Panc1 (cell line): Measurements from ENCODE around the gene THRSP. TPM values are rescaled to one million over a fixed set of nuclear protein-coding genes. Genes with fewer than 3 reads are reported as not detected.

Source experiments
- ATAC-seq: fragments of 200-7000 bp; cut with Tn5 transposase; 2 replicates; pipeline ENCODE4 v1.9.1; 2020; ENCODE audit warnings: mild to moderate bottlenecking, moderate library complexity
- BruUV-seq: library from RNA; stranded (reverse); fragments of 400-500 nt; replicated peaks from 2 replicates; lab custom pipeline; 2021; lab: Mats Ljungman, UMichigan
- CTCF ChIA-PET: fragments of 300-600 bp; sonication (Branson Sonifier 250); formaldehyde crosslinking; loops from one replicate; lab custom pipeline; 2022; ENCODE audit warnings: antibody characterized with exemption; lab: Charles Lee
- POLR2A ChIA-PET: fragments of 300-600 bp; sonication (Branson Sonifier 250); formaldehyde crosslinking; loops from one replicate; lab custom pipeline; 2022; ENCODE audit warnings: antibody characterized with exemption; lab: Charles Lee
- DNase-seq: peaks from one replicate; pipeline ENCODE4 v3.0.0-alpha.2; 2010; ENCODE audit warnings: low read depth, low spot score
- H3K27ac ChIP-seq: 2 replicates; pipeline ENCODE4 v1.5.1; 2011; ENCODE audit warnings: mild to moderate bottlenecking, low read length, inconsistent platforms
- H3K27me3 ChIP-seq: fragments of 200-500 bp; sonication (Bioruptor generic); 2 replicates; pipeline ENCODE4 v1.6.0; 2014; ENCODE audit warnings: low read length, inconsistent platforms; ENCODE audit not compliant: control insufficient read depth, insufficient read depth
- H3K36me3 ChIP-seq: fragments of 200-500 bp; sonication (Bioruptor generic); 2 replicates; pipeline ENCODE4 v1.5.1; 2014; ENCODE audit warnings: inconsistent platforms, mild to moderate bottlenecking, low read length, moderate library complexity; ENCODE audit not compliant: control insufficient read depth, insufficient read depth
- H3K4me1 ChIP-seq: 2 replicates; pipeline ENCODE4 v1.5.1; 2011; ENCODE audit warnings: inconsistent platforms, mild to moderate bottlenecking, low read length, moderate library complexity; ENCODE audit not compliant: control insufficient read depth, insufficient read depth
- H3K4me3 ChIP-seq, 2 experiments: 2 replicates each; pipeline ENCODE4 v1.5.1; 2011 to 2012; ENCODE audit warnings: low read depth in 2 of 2, low read length in 2 of 2, mild to moderate bottlenecking in 2 of 2, inconsistent platforms in 1 of 2, moderate library complexity in 1 of 2
- H3K9me3 ChIP-seq: fragments of 200-500 bp; sonication (Bioruptor generic); 2 replicates; pipeline ENCODE4 v1.5.1; 2014; ENCODE audit warnings: low read depth, mild to moderate bottlenecking, inconsistent platforms, low read length, moderate library complexity; ENCODE audit not compliant: control insufficient read depth, insufficient read depth
- POLR2AphosphoS5 ChIP-seq: IDR thresholded peaks from 2 replicates; pipeline ENCODE4 v1.6.1; 2012; ENCODE audit warnings: mild to moderate bottlenecking, low read depth, low read length, moderate library complexity
- SIN3A ChIP-seq: IDR thresholded peaks from 2 replicates; pipeline ENCODE4 v1.6.1; 2012; ENCODE audit warnings: low read depth, mild to moderate bottlenecking, low read length, moderate library complexity, borderline replicate concordance; ENCODE audit not compliant: insufficient read depth
- TCF7L2 ChIP-seq: IDR thresholded peaks from 2 replicates; pipeline ENCODE4 v1.6.1; 2011; ENCODE audit warnings: mild to moderate bottlenecking, low read depth, low read length, inconsistent platforms
- in situ Hi-C: cut with HindIII; loops from 2 replicates; pipeline ENCODE4 v1.10.0; 2016; ENCODE audit warnings: low sequenced_read_pairs, low pct_unique_long_range_greater_than_20kb
- intact Hi-C: fragments of 100-400 bp; cut with micrococcal nuclease; formaldehyde crosslinking; loops from one replicate; pipeline ENCODE4 v1.10.0; 2022; ENCODE audit not compliant: unreplicated experiment
- total RNA-seq: library from RNA; stranded (reverse); gene quantifications from one replicate; pipeline ENCODE4 v1.2.1, GENCODE V29; 2021; ENCODE audit not compliant: unreplicated experiment
- TF ChIP-seq, protein P1 (sequence below): fragments of 450-650 bp; IDR thresholded peaks from 2 replicates; pipeline ENCODE4 v1.5.1; 2017; ENCODE audit warnings: mild to moderate bottlenecking
- TF ChIP-seq, protein P2 (sequence below), 2 experiments: IDR thresholded peaks; 2 replicates each; pipeline ENCODE4 v1.6.1; 2011 to 2012; ENCODE audit warnings: low read depth in 2 of 2, control low read depth in 1 of 2, low read length in 1 of 2, mild to moderate bottlenecking in 1 of 2, moderate library complexity in 1 of 2; ENCODE audit not compliant: insufficient read depth in 1 of 2

THRSP gene
- total RNA-seq, 1 experiment from 2014 or later = not detected

- Histone ChIP-seq H3K27ac (no peak overlapping the region), H3K4me3 (no peak overlapping the region), H3K9me3 (no peaks in the 10 kb centered on the region), H3K27me3 (no peaks in the 10 kb centered on the region), H3K4me1 (peaks cover 11% of the 10 kb centered on the region; the same call in 1 of the 2 replicates), H3K36me3 (peaks cover 5% of the 10 kb centered on the region)
- DNase-seq (no peak), ATAC-seq (no peak)
- in situ Hi-C loops = no loop called here
- POLR2A ChIA-PET = no interaction called here
- intact Hi-C loops = no loop called here
- CTCF ChIA-PET = no interaction called here
- no TSS peak for BruUV-seq
- TF ChIP-seq, protein P1, sequence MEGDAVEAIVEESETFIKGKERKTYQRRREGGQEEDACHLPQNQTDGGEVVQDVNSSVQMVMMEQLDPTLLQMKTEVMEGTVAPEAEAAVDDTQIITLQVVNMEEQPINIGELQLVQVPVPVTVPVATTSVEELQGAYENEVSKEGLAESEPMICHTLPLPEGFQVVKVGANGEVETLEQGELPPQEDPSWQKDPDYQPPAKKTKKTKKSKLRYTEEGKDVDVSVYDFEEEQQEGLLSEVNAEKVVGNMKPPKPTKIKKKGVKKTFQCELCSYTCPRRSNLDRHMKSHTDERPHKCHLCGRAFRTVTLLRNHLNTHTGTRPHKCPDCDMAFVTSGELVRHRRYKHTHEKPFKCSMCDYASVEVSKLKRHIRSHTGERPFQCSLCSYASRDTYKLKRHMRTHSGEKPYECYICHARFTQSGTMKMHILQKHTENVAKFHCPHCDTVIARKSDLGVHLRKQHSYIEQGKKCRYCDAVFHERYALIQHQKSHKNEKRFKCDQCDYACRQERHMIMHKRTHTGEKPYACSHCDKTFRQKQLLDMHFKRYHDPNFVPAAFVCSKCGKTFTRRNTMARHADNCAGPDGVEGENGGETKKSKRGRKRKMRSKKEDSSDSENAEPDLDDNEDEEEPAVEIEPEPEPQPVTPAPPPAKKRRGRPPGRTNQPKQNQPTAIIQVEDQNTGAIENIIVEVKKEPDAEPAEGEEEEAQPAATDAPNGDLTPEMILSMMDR = no peak
Observed at GRCh38 chr11:78071717-78072116, 8.1 kb downstream of the THRSP start.

- no peak for TF ChIP-seq TCF7L2
- TF ChIP-seq, protein P1 = no peak
- TF ChIP-seq POLR2AphosphoS5 = no peak
- TF ChIP-seq SIN3A = no peak
- TF ChIP-seq, protein P2, sequence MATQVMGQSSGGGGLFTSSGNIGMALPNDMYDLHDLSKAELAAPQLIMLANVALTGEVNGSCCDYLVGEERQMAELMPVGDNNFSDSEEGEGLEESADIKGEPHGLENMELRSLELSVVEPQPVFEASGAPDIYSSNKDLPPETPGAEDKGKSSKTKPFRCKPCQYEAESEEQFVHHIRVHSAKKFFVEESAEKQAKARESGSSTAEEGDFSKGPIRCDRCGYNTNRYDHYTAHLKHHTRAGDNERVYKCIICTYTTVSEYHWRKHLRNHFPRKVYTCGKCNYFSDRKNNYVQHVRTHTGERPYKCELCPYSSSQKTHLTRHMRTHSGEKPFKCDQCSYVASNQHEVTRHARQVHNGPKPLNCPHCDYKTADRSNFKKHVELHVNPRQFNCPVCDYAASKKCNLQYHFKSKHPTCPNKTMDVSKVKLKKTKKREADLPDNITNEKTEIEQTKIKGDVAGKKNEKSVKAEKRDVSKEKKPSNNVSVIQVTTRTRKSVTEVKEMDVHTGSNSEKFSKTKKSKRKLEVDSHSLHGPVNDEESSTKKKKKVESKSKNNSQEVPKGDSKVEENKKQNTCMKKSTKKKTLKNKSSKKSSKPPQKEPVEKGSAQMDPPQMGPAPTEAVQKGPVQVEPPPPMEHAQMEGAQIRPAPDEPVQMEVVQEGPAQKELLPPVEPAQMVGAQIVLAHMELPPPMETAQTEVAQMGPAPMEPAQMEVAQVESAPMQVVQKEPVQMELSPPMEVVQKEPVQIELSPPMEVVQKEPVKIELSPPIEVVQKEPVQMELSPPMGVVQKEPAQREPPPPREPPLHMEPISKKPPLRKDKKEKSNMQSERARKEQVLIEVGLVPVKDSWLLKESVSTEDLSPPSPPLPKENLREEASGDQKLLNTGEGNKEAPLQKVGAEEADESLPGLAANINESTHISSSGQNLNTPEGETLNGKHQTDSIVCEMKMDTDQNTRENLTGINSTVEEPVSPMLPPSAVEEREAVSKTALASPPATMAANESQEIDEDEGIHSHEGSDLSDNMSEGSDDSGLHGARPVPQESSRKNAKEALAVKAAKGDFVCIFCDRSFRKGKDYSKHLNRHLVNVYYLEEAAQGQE (IDR thresholded peaks at IDR 0.05; ENCODE audit: insufficient read depth in 1 of 2, low read depth in 2 of 2, low read length in 1 of 2) = no peak
- no TSS peak for BruUV-seq
- ATAC-seq = no peak
- peaks cover 5% of the 10 kb centered on the region for H3K36me3 ChIP-seq
- no peak overlapping the region for H3K27ac ChIP-seq
- H3K4me1 ChIP-seq = peaks cover 12% of the 10 kb centered on the region; the same call in 1 of the 2 replicates
- CTCF ChIA-PET = no interaction called here
- no peak for DNase-seq
- intact Hi-C loops = no loop called here
- in situ Hi-C loops = no loop called here
- no peaks in the 10 kb centered on the region for H3K27me3 ChIP-seq
- H3K9me3 ChIP-seq = no peaks in the 10 kb centered on the region
- no peak overlapping the region for H3K4me3 ChIP-seq
- POLR2A ChIA-PET = no interaction called here
Observed at GRCh38 chr11:78072455-78072854, 8.8 kb downstream of the THRSP start.

GRCh38 chr11:78074756-78075155 lies 11.1 kb downstream of the THRSP start:
- TF ChIP-seq, protein P2 (IDR thresholded peaks at IDR 0.05; ENCODE audit: insufficient read depth in 1 of 2, low read depth in 2 of 2, low read length in 1 of 2) = no peak
- TF ChIP-seq TCF7L2 (no peak), POLR2AphosphoS5 (no peak), SIN3A (no peak)
- TF ChIP-seq, protein P1 = no peak
- Histone ChIP-seq H3K36me3 (peaks cover under 1% of the 10 kb centered on the region), H3K4me1 (peaks cover 16% of the 10 kb centered on the region), H3K27me3 (no peaks in the 10 kb centered on the region), H3K4me3 (no peak overlapping the region), H3K9me3 (no peaks in the 10 kb centered on the region), H3K27ac (no peak overlapping the region)
- in situ Hi-C loops (no loop called here), intact Hi-C loops (no loop called here)
- ChIA-PET POLR2A (no interaction called here), CTCF (no interaction called here)
- no peak for ATAC-seq
- DNase-seq = no peak
- no TSS peak for BruUV-seq
